Ovary (tissue), 9 donors: Measurements from ENCODE around the gene VAMP1. TPM values are rescaled to one million over a fixed set of nuclear protein-coding genes. Genes with fewer than 3 reads are reported as not detected.

Experiments
- DNase-seq, 5 donors: peaks; one replicate each; pipeline ENCODE4 v3.0.0-alpha.2; 2019 to 2020
- H3K27ac ChIP-seq, 2 donors: fragments of 200-600 bp; one replicate each; pipeline versions ENCODE4 v1.5.1 to v1.8.0; 2019 to 2022
- H3K27me3 ChIP-seq: fragments of 200-600 bp; one replicate; pipeline ENCODE4 v1.8.0; 2022
- H3K36me3 ChIP-seq: fragments of 200-600 bp; sonication (generic); one replicate; pipeline ENCODE4 v1.5.1; 2019
- H3K4me1 ChIP-seq: one replicate; pipeline ENCODE4 v1.8.1; 2013; ENCODE audit warnings: mild to moderate bottlenecking, moderate library complexity; ENCODE audit not compliant: insufficient read depth
- H3K4me3 ChIP-seq: fragments of 200-600 bp; sonication (generic); one replicate; pipeline ENCODE4 v1.5.1; 2017
- H3K9me3 ChIP-seq, 2 donors: fragments of 200-600 bp in 1 of 2; sonication (generic) in 1 of 2; one replicate each; pipeline versions ENCODE4 v1.5.1 to v1.8.1; 2013 to 2019; ENCODE audit warnings: mild to moderate bottlenecking in 1 of 2, moderate library complexity in 1 of 2
- CTCF ChIP-seq, 3 donors: fragments of 450-650 bp in 2 of 3; fragments of 200-600 bp in 1 of 3; IDR thresholded peaks; one replicate each; pipeline versions ENCODE4 v1.5.1 to v1.8.0; 2016 to 2022; ENCODE audit warnings: antibody characterized with exemption in 3 of 3, mild to moderate bottlenecking in 1 of 3
- EP300 ChIP-seq: sonication (generic); formaldehyde crosslinking; IDR thresholded peaks from one replicate; pipeline ENCODE4 v1.6.1; 2017; ENCODE audit warnings: antibody characterized with exemption
- POLR2A ChIP-seq: fragments of 450-650 bp; IDR thresholded peaks from one replicate; pipeline ENCODE4 v1.6.1; 2017; ENCODE audit warnings: antibody characterized with exemption, mild to moderate bottlenecking, moderate library complexity
- WGBS, 3 donors: extraction: QIAGEN DNeasy Blood & Tissue Kit in 1 of 3; methylation state at CpG; one replicate each; pipeline versions ENCODE4 v1.1.5 to v1.1.7; 2013 to 2017; 5-methylcytosine and 5-hydroxymethylcytosine counted together
- intact Hi-C, 4 donors: fragments of 100-400 bp; cut with DNase I; formaldehyde crosslinking; loops; one replicate each; pipeline versions ENCODE4 v1.11.0 to v1.15.1; 2022 to 2023
- polyA plus RNA-seq, 2 donors: library from polyadenylated mRNA; stranded (reverse); fragments of 200-250 nt in 1 of 2; fragments of 350-450 nt in 1 of 2; fragmentation: Illumina TruSeq in 1 of 2; extraction: RNeasy Lipid Tissue Mini Kit (QIAGEN cat#74804) in 1 of 2; gene quantifications; one replicate each; pipeline ENCODE4 v1.2.3, GENCODE V29; 2013 to 2014
- total RNA-seq, 7 donors: library from RNA; depleted of rRNA in 2 of 7; stranded (reverse); fragments of >200 nt in 2 of 7; fragmentation: NEBNext Ultra II Directional in 3 of 7; extraction: Animal tissue kit (Norgen Biotek cat#: 25700) in 3 of 7; gene quantifications; one replicate each; pipeline versions ENCODE4 v1.1.0 to v1.2.4, GENCODE V29; 2016 to 2023
- donor health status: DM: no; HTN: no; CAD: no; lungs with moderate emphysema.
- donor health status: DM: no; HTN: no; CAD: no.
- donor health status: Bipolar disorder and iron deficiency.
- donor health status: DM: yes; HTN: yes; CAD: no.
- donor health status: DM: no; HTN: no; CAD: no.
- donor health status: DM: yes; HTN: yes; CAD: no.

The VAMP1 gene
- total and polyA plus RNA-seq, 9 donors = 2.5 to 11.9 (median 5.8) TPM

GRCh38 chr12:6466184-6466573 is 4.3 kb downstream of the VAMP1 start:
- Histone ChIP-seq H3K36me3 (no peaks in the 10 kb centered on the region), H3K27ac (no peak overlapping the region), H3K9me3 (no peaks in the 10 kb centered on the region), H3K27me3 (no peaks in the 10 kb centered on the region), H3K4me1 (peaks cover 3% of the 10 kb centered on the region), H3K4me3 (no peak overlapping the region)
- DNase-seq = no peak
- TF ChIP-seq EP300 = no peak
- TF ChIP-seq CTCF (IDR thresholded peaks at IDR 0.05) = no peak
- no peak for TF ChIP-seq POLR2A
- WGBS, 3 donors = 89 to 95% (median 91%) methylated on average over 5 of the region's 5 CpGs
- intact Hi-C loops = loop anchor here in 1 of 4 donors (5.0 to 10.0 kb wide), 2 partner anchors 44 to 141 kb away; no protein-coding TSS in a partner anchor

GRCh38 chr12:6465467-6466183 is 4.9 kb downstream of the VAMP1 start:
- H3K9me3 ChIP-seq = no peaks in the 10 kb centered on the region
- H3K36me3 ChIP-seq = no peaks in the 10 kb centered on the region
- H3K27ac ChIP-seq = no peak overlapping the region
- no peak for TF ChIP-seq POLR2A
- TF ChIP-seq CTCF (IDR thresholded peaks at IDR 0.05) = peak; percentile 69 to 87 (median 84)
- intact Hi-C loops = loop anchor here in 2 of 4 donors (2.0 to 10.0 kb wide), 3 partner anchors 43 to 141 kb away; no protein-coding TSS in a partner anchor
- H3K4me3 ChIP-seq = no peak overlapping the region
- peaks cover 3% of the 10 kb centered on the region for H3K4me1 ChIP-seq
- 22 to 34% (median 34%) methylated on average over 6 of the region's 6 CpGs for WGBS, 3 donors
- peak in 3 of 5 donors; percentile 31 to 68 (median 47) for DNase-seq
- no peaks in the 10 kb centered on the region for H3K27me3 ChIP-seq

GRCh38 chr12:6464531-6464930 is 5.9 kb downstream of the VAMP1 start:
- peaks cover under 1% of the 10 kb centered on the region for H3K4me1 ChIP-seq
- no peaks in the 10 kb centered on the region for H3K36me3 ChIP-seq
- intact Hi-C loops = loop anchor here (2.0 to 10.0 kb wide), 4 partner anchors 42 to 140 kb away; no protein-coding TSS in a partner anchor

GRCh38 chr12:6463858-6464257 is 6.6 kb downstream of the VAMP1 start:
- no peak for DNase-seq
- intact Hi-C loops = loop anchor here (2.0 to 10.0 kb wide), 4 partner anchors 41 to 139 kb away; no protein-coding TSS in a partner anchor
- Histone ChIP-seq H3K27me3 (no peaks in the 10 kb centered on the region), H3K4me1 (no peaks in the 10 kb centered on the region), H3K9me3 (no peaks in the 10 kb centered on the region), H3K27ac (no peak overlapping the region), H3K4me3 (no peak overlapping the region), H3K36me3 (no peaks in the 10 kb centered on the region)
- TF ChIP-seq EP300 = no peak
- WGBS, 3 donors = 81 to 84% (median 81%) methylated on average over 6 of the region's 6 CpGs

More at GRCh38 chr12:6464531-6464930, 5.9 kb downstream of the VAMP1 start:
- TF ChIP-seq EP300 (no peak), POLR2A (no peak), CTCF (IDR thresholded peaks at IDR 0.05) (no peak)
- Histone ChIP-seq H3K9me3 (no peaks in the 10 kb centered on the region), H3K4me3 (no peak overlapping the region), H3K27ac (no peak overlapping the region), H3K27me3 (no peaks in the 10 kb centered on the region)
- DNase-seq = no peak
- 88 to 94% (median 92%) methylated on average over 8 of the region's 8 CpGs for WGBS, 3 donors

- Histone ChIP-seq H3K4me1 (no peaks in the 10 kb centered on the region), H3K27ac (no peak overlapping the region), H3K27me3 (no peaks in the 10 kb centered on the region), H3K9me3 (no peaks in the 10 kb centered on the region), H3K4me3 (no peak overlapping the region), H3K36me3 (no peaks in the 10 kb centered on the region)
- WGBS, 3 donors = 75 to 78% (median 76%) methylated on average over 7 of the region's 7 CpGs
- TF ChIP-seq POLR2A = no peak
- no peak for TF ChIP-seq EP300
- TF ChIP-seq CTCF (IDR thresholded peaks at IDR 0.05) = no peak
- intact Hi-C loops = loop anchor here (5.0 to 10.0 kb wide), 3 partner anchors 41 to 138 kb away; no protein-coding TSS in a partner anchor
- no peak for DNase-seq
Measured at GRCh38 chr12:6463216-6463615, 7.3 kb downstream of the VAMP1 start.
